ENCODE data around the gene MPRIP.

The MPRIP gene

DNA sequence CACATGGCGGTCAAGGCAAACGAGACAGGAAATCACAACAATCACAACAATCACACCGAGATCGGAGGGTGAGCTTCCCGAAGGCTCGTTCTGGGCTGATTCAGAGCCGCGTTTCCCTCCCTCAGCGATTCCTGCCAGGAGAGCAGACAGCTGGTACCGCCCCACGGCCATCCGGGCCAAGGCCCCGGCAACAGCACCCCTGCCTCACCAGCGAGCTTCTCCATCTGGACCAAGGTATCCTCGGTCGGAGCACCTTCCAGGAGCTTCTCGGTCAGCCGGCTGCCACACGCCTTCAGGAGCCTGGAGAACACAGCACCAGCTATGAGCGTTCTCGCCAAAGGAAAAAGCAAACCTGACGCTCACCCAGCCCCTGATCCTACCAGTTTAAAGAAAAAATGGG is 179.1 kb downstream of the MPRIP start:
- DNase-seq = no peak

DNA sequence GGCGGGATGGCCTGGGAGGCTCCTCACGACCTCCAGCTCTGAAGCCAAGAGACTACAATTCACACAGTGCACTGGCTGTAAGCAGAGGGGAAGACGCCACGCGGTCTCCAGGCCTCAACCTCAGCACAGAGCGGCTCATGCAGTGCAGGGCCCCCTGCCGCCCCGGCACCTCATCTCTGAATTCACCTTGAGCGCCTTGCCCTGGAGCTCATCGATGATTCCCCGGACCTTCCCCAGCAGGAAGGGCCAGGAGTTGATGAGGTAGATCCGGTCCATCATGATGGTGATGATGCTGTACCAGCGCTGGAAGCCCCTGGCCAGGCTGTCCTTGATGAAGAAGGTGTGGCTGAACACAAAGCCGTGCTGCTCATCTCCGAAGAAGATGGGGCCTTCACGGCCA is 181.5 kb downstream of the MPRIP start:
- no peak for DNase-seq

DNA sequence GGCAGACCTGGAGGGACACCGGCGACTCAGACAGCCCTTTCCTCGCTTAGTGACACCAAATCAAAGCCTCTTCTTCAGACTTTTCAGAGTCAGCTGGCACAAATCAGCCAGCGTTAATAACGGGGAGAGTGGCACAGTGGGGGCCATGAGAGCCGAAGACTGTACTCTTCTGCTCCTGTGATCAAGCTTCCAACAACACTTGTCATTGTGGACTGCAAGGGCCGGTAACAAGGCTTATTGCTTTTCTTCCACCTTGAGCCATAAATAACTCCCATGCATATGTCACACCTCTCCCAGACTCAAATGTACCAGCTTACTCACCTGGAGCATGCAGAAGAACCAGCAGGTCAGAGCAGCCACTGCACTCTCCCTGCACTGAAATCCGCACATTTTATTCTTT is 181.9 kb downstream of the MPRIP start:
- DNase-seq = no peak

DNA sequence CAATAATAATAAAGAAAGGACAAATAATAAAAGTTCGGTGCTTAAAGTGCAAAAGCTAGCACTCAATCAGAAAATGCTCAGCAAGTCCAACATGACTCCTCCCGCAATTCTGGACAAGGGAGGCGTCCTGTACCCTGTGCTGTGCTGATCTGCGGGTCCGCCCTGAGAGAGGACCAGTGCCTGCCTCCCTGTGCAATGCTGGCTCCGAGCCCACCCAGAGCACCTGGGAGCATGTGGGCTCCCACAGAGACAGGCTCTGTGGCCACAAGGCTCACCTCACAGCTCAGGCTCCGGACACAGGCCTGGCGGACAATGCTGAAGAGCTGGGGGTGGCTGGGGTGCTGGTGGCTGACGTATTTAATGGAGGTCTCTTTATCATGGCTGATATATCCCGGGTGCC is 183.6 kb downstream of the MPRIP start:
- DNase-seq = no peak

DNA sequence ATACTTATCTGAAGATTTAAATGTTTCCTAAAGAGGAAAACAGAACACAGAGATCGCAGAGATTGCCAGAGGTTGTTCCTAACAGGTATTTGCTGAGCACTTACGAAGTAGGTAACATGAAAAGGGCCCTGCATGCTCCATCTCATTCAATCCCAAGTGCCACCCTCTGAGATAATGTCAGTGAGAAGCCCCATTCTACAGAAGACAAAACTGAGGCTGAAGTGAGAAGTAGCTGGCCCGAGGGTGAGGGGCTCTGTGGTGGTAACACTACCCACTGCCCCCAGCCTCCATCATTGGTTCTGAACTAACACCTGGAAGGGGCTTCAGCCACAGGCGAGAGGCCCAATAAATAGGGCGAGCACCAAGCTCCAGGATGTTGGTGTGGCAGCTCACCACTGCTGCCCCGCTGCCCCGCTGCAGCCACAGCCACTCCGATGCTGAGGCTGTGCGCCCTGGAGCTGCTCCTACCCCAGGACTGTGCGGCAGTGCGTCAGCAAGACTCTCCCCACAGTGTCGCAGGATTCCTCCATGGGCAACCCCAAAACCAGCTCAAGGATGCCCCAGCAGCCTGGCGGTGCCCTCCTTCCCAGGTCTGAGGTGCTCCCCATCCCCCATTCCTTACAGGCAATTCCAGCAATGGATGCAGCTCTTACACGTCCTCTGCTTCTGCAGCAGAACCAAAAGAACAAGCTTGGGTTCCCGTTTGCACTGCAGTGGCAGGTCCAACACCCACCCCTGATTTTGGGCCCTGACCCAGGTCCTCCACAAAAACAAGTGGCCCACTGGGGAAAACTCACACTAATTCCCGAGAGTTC is 184.4 kb downstream of the MPRIP start:
- DNase-seq = no peak

DNA sequence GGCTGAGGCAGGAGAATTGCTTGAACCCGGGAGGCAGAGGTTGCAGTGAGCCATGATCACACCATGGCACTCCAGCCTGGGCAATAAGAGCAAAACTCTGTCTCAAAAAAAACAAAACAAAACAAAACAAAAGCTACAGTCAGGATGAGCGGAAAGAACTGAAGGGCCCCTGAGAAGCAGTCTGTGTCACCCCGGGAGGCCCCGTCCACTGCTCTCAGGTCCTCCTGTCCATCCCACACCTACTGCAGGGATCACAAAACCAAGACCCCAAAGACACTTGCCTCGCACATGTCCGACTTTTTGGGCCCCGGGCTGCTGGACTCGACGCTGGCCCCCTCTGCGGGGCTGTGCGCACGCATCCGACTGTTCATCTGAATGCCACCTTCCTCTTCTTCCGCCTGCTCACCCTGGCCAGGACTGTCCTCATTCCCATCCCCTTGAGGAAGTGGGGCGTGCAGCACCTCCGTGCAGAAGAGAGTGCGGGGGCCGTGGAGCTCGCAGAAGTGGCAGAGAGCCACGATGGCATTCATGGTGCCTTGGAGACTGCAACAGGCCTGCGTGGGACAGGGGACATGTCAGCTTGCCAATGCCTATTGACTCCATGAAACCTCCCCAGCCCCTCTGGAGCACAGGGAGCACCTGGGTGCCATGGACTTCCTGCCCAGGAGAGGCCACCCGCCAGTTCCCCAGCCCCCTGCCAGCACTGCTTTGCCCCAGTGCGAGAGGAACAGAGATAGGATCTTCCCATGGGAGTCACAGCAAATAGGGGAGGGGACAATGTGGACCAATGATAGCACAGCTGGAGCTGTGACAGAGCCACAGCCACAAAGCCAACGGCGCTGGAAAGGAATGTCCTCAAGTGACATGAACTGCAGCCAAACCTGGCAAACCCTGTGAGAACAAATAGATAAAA is 185.6 kb downstream of the MPRIP start:
- DNase-seq = no peak

DNA sequence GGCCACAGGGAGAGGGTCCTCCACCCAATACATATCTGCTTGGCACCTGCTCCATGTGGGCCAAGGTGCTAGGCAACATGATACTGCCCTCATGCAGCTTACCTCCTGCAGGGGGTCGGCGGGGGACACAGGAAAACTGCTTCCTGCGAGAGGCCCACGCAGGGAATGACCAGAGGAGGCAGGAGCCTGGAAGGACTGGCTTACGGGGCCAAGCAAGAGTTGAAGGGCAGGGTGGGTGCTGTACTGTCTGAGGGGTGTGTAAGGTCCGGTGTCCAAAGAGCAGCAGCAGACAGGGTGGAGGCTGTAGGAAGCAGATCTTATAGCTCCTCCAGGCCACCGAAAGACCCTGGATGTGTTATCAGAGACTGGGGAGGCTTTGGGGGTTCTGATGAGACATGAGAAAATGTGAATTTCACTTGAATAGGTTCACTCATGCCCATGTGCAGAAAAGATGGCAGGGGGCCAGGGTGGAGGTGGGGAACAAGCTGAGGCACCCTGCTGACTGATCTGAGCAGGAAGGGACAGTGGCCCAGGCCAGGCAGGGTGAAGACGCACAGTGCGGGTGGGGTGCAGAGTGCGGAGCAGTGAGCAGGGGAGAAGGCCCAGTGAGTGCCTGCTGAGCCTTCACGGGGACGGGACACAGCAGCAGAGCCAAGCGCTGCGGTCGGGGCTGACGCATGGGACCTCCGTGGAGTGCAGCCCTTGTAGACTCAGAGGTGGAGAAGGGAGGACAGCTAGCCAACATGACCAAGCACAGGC is 186.4 kb downstream of the MPRIP start:
- no peak for DNase-seq

DNA sequence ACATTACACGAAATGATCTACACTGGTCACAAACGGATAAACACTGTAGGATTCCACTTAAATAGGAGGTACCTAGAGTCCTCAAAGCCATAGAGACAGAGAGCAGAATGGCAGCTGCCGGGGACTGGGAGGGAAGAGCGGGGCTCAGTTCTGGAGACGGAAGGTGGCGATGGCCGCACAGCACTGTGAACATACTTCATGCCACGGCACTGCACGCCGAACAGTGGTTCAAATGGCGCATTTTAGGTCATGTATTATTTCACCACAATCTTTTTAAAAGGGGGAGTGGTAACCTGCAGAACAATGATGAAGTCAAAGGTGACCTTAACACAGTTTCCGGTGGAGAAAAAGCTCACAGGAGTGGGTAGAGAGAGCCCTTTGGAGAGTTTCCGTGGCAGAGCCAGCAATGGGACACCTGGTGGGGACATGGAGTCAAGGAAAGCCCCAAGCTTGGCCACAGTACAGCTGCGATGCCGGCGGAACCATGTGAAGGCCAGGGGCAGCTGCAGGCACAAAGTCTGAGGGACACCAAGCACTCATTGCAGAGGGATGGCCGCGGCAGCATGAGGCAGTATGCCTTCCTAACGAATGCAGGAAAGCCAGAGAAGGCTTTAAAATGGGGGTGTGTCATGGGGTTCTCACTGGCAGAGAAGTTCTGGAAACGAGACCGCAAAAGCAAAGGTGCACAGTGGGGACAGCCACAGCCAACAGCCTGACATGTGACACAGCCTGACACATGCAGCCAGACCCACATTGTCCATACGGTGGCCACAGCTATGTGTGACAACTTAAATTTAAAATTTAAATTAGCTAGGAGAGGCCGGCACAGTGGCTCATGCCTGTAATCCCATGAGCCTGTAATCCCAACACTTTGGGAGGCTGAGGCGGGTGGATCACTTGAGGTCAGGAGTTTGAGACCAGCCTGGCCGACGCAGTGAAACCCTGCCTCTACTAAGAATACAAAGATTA is 187.4 kb downstream of the MPRIP start:
- no peak for DNase-seq

DNA sequence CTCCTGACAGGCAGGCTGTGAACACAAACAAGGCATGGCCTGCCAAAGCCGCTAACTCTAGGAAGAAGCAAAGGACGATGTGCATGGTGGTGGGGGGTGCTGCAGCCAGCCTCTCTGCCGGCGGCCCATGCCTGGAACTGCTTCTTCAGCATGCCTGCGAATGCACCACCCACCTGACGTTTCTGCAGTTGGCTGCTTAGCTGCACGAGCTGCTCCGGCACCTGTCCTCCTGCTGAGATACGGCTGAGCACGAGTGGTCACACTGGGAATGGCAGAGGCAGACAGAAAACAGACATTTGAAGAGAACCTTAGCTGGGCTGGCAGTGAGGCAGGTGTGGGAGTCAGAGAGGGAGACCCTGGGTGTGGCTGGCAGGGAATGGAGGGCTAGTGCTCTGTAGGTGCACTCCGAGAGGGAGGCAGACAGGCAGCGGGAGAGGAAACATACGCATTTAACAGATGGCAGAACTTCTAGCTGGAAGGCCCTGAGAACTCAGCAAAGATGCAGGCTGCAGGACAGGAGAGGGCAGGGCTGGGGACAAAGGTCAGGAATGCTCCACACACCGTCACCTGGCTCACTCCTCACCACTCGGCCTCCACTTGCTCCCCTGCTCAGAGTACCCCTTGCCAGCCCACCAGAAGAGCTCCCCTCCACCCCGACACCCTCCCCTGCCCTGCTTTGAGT is 189.5 kb downstream of the MPRIP start:
- no peak for DNase-seq

DNA sequence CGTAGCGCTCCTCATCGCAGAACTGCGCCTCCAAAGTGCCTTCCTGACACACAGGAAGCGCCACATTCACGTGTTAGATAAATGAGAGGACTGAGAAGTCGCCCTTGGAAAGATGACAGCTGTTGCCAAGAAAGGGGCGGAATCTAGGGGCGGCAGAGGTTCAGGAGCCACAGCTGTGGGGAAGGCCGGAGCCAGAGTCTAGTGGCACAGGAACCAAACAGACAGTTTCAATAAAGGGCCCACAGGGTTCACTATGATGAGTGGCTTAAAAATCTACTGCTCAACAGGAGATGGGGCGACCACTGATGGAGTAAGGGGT is 190.0 kb downstream of the MPRIP start:
- DNase-seq = no peak

DNA sequence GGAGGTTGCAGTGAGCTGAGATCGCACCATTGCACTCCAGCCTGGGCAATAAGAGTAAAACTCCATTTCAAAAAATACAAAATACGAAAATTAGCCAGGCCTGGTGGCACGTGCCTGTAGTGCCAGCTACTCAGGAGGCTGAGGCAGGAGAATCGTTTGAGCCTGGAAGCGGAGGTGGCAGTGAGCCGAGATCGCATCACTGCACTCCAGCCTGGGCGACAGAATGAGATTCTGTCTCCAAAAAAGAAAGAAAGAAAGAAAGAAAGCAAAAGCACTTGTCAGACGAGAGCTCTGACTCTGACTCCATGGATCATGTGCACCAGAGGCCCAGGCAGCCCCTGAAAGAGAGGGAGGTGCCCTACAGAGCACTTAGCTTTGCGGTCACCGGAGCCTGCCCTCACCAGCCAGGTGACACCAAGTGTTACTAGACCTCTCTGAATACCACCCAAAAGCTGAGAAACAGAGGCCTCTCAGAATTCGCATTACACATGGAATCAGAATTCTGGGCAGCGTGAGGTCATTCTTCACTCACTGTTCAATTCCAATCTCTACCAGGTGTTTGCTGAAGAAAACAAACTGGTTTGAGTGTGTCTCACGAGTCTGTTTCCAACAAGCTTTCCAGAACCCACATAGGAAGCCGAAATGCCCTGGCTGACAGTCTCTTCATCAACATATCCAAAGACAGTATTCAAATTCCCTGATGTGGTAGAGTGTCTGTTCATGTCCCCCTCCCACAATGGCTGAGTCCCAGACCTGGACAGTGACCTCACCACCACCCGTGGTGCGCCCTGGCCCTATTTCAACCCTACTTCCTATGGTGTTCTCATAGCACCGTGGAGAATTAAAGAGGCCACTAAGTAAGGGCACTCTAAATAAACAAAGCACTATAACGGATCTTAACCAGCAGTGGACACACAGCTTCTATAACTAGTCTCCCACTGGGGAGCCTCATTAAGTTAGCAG is 193.2 kb downstream of the MPRIP start:
- DNase-seq = no peak

DNA sequence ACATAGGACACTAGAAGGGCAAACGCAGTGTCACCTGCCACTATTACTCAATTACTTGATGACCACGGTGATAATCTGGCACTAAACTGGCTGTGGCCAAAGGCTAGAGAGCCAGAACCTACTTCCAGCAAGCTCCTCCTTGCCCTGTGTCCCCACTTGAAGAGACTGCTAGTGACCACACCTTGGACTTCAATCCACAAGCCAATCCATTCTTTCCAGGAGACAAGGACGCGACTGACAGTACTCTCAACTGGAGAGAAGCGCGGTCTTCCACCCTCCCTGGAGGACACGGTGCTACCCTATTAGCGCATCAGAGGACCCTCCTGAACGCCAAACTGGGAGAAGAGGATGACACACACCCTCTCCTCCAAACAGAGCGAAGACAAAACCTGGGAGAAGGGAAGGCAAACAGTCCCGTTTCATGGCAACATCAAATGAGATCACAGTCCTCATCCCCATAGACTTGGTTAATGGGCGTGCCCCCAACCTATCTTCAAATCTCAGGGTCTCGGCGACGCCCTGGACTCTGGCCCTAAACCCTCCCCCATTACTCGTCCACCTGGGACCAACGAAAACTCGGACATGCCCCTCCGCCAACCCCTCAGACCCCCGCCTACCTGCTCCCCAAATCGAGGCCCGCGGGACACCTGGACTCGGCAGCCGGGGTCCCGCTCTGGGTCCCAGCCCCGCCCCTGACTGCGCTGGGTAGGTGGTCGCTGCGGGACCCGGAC is 194.2 kb downstream of the MPRIP start:
- DNase-seq = peak; percentile 10

DNA sequence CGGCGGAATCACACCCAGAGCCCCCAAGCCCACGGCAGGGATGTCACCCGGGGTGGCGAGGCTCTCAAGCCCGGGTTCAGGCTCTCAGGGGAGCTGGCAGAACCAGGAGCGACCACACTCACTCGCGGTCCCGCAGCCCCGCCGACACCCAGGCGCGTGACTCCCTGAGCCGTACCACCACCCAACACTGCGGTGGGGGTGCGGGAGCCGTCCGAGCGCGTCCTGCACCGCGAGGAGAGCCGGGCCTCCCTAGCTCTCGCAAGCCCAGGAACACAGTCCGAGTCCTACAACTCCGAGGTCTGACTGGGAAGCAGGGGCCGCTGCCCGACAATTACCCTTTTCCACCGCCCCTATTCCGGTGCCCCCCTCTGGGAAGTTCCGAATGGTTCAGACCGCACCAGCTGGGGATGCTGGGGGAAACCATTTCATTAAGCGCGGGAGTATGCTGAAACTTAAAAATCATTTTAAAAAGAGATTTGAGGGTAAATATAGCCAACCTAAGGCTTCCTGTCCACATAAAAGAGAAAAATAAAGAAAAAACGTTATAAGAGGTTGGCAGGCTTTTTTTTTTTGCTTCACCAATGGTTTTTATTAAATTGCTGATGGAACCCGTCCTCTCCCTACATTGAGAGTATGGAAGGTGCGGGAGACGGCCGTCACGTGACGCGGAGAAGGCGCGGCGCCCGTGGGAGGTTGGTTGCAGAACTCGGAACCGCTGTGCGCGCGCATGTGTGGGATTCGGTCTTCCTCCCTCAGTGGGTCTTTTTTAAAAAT is 195.0 kb downstream of the MPRIP start, which contains the start of gene FLCN:
FLCN (minus strand) TSS at position 143 of the 774 bp plus-strand sequence. CDS start 9,031 bp downstream, outside the sequence.
- peak; percentile 93 for DNase-seq

DNA sequence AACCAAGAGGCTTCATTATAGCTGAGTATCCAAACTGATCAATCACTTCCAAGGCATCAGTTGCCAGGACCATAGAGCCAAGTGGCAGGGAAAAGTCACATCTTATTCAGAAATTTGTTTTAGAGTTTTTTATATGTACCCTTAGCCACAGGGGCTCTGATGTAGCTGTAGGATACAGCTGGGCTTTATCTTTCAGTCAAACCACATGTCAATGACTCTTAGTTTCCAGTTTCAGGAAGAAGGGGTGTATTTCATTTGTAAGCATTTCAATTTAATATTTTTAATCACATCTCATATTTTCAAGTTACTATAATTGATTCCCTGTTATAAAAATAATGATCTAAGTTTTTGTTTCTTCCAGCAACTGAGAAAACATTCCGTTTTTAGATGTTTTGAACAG is 197.6 kb downstream of the MPRIP start:
- DNase-seq = no peak

DNA sequence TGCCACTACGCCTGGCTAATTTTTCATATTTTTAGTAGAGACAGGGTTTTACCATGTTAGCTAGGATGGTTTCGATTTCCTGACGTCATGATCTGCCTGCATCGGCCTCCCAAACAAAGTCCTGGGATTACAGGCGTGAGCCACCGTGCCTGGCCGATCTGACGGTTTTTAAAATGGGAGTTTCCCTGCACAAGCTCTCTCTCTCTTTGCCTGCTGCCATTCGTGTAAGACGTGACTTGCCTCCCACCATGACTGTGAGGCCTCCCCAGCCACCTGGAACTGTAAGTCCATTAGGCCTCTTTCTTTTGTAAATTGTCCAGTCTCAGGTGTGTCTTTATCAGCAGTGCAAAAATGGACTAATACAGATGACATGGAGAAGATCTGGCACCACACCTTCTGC is 199.4 kb downstream of the MPRIP start:
- DNase-seq = no peak

DNA sequence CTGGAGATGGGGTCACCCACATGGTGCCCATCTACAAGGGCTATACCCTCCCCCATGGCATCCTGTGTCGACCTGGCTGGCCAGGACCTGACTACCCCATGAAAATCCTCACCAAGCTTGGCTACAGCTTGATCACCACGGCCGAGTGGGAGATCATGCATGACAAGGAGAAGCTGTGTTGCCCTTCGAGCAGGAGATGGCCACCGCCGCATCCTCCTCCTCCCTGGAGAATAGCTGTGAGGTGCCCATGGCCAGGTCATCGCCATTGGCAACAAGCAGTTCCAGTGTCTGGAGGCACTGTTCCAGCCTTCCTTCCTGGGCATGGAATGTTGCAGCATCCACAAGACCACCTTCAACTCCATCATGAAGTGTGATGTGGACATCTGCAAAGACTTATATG is 200.0 kb downstream of the MPRIP start:
- no peak for DNase-seq
